NCI-H524 (cell line): ENCODE data around the gene STAT2.
"Not testable (repeated sequence)": the region's sequence is repeated elsewhere in the genome, so short reads cannot be mapped to it uniquely, and the experiment has no call there.

ENCODE experiments used
- DNase-seq, 2 experiments: peaks; one replicate each; lab custom pipeline; 2025; lab: John Stamatoyannopoulos, UW

STAT2 gene

GRCh38 chr12:56359851-56360767 is at the start of gene STAT2:
Gene STAT2 (minus strand): TSS chr12:56360107. CDS start chr12:56356571, 3,536 bp downstream.
- DNase-seq: peak; percentile 97 to 99

- DNase-seq: no peak
These were observed 49.0 kb upstream of the STAT2 start for GRCh38 chr12:56408799-56409417.

GRCh38 chr12:56404227-56404626 is 44.3 kb upstream of the STAT2 start:
- not testable (repeated sequence) for DNase-seq

DNA sequence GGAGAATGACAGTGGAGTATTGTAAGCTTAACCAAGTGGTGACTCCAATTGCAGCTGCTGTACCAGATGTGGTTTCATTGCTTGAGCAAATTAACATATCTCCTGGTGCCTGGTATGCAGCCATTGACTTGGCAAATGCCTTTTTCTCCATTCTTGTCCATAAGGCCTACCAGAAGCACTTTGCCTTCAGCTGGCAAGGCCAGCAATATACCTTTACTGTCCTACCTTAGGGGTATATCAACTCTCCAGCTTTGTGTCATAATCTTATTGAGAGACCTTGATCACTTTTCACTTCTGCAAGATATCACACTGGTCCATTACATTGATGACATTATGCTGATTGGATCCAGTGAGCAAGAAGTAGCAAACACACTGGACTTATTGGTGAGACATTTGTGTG is 41.7 kb upstream of the STAT2 start:
- DNase-seq: not testable (repeated sequence)

DNA sequence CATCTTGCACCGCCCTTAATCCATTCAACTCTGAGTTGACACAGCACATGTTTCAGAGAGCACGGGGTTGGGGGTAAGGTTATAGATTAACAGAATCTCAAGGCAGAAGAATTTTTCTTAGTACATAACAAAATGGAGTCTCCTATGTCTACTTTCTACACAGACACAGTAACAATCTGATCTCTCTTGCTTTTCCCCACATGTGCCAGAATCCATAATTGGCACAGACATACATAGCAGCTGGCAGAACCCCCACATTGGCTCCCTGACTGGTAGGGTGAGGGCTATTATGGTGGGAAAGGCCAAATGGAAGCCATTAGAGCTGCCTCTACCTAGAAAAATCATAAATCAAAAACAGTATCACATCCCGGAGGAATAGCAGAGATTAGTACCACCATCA is 41.2 kb upstream of the STAT2 start:
- not testable (repeated sequence) for DNase-seq

GRCh38 chr12:56399466-56399865 is 39.6 kb upstream of the STAT2 start:
- DNase-seq: not testable (repeated sequence)

DNA sequence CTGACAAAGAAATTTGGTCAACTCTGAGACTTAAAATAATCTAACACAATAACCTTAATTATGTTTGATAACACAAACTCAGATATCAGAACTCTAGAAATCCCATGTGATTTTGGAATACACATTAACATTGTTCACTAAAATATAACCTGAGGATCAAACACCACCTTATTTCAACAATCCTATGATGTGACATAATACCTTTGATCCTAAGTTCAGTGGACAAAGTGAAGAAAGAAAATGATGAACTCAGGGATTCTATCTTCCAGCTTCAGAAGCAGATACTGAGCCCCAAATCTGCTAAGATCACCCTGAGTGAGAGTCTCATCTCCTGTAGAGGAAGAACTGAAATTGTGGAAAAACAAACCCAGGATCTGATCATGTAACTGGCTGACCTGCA is 38.4 kb upstream of the STAT2 start:
- no peak for DNase-seq

DNA sequence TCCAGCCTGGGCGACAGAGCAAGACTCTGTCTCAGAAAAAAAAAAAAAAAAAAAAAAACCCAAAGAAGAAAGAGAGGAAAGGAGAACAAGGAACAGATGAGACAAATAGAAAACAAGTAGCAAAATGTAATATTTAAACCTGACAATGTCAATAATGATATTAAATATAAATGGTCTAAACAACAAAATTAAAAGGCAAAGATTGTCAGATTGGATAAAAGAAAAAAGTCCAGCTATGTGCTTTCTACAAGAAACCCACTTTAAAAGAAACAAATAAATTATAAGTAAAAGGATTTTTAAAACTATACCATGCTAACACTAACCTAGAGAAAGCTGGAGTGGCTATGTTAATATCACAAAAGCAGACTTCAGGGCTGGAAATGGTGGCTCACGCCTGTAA is 32.4 kb upstream of the STAT2 start:
- DNase-seq: no peak

GRCh38 chr12:56391721-56392120 is 31.8 kb upstream of the STAT2 start:
- no peak for DNase-seq

- no peak for DNase-seq
These were observed 29.5 kb upstream of the STAT2 start for GRCh38 chr12:56389412-56389811.

GRCh38 chr12:56387152-56387736 is 27.3 kb upstream of the STAT2 start:
- no peak for DNase-seq

DNA sequence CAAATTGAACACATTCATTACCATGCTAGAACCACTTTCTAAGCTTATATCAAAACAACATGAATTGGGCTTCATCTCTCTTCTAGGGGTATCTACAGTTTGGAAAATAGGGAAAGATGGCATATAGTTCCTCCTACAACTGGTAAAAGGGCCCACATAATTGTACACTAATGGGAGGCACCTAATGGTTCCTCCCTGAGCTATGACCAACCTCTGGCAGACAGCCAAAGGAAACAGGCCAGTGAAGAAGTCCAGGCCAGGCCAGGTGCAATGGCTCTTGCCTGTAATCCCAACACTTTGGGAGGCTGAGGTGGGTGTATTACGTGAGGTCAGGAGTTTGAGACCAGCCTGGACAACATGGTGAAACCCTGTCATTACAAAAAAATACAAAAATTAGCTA is 26.0 kb upstream of the STAT2 start:
- no peak for DNase-seq

DNA sequence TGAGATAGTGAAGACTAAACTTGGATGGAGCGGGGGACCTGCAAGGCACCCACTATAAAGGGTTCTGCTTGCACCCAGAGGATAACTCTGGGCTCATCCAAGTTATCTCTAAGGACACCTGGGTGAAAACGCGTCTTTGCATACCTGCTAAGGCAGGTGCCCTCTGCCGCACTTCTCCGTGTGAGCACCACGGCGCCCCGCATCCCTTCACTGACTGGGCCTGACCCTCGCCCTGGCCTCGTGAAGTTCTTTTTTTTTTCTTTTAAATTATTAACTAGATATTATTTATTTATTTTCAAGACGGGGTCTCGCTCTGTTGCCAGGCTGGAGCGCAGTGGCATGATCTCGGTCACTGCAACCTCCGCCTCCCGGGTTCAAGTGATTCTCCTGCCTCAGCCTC is 22.7 kb upstream of the STAT2 start:
- no peak for DNase-seq

DNA sequence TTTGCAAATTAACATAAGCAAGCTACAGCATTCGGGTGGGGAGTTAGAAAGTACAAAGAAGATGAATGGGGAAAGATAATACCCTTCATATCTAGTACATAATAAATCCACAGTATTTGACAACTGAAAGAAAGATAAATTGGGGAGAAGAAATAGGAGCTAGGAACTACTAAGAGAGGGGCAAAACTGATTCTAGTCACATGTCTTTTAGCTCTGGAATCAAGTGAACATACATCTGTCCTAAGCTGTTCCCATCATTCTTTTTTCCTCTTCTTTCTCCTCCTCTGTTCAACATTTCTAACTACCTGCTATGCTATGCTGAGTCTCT is 18.0 kb upstream of the STAT2 start:
- no peak for DNase-seq

DNA sequence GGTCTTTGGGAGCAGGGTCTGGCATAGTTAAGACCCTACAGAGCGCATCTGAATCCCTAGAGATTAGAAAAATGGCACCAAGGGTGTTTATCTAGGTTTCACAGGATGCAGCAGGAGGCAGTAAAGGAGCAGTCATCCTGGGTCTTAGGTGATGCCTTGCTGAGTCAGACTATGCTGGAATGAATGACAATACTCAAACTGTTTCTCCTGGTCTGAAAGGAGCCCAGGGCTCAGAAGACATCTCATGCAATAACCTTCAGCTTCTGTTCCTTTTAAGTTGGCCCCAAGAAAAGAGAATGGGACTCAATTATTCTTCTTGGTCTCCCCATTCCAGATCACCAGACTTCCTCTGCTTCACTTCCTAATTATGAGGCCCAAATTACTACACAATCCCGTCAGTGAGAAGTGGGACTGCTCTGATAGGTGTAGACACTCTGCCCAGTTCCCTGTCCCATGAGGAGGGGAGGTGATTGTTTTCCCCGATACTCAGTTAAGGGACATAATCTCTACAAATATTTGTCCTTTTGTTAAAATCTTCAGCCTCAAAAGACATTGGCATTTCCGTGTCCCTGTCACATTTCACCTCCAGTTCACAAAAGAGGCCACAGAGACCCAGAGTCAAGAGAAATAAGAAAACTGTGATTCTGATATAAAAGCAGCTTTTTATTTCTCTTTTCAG is 17.5 kb upstream of the STAT2 start:
- DNase-seq: no peak

DNA sequence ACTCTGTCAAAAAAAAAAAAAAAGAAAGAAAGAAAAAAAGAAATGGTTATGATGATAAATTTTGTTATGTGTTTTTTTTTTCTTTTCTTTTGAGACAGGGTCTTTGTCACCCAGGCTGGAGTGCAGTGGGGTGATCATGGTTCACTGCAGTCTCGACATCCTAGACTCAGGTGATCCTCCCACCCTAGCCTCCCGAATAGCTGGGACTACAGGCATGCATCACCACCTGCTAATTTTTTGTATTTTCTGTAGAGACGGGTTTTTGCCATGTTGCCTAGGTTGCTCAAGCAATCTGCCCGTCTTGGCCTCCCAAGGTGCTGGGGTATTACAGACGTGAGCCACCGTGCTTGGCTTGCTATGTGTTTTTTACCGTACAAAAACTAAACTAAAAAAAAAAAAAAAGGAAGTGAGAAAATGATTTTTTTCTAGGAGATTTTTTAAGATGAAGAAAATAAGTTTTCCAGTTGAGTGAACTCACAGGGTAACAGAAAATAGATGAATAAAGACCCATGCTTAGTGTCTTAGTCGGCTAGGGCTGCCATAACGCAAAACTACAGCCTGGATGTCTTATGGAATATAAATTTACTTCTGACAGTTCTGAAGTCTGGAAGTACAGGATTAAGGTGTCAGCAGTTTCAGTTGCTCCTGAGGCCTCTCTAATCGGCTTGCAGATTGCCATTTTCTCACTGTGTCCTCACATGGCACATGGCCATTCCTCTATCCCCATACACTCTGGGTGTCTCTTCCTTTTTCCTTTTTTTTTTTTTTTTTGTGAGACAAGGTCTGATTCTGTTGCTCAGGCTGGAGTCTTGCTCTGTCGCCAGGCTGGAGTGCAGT is 15.9 kb upstream of the STAT2 start:
- no peak for DNase-seq

DNA sequence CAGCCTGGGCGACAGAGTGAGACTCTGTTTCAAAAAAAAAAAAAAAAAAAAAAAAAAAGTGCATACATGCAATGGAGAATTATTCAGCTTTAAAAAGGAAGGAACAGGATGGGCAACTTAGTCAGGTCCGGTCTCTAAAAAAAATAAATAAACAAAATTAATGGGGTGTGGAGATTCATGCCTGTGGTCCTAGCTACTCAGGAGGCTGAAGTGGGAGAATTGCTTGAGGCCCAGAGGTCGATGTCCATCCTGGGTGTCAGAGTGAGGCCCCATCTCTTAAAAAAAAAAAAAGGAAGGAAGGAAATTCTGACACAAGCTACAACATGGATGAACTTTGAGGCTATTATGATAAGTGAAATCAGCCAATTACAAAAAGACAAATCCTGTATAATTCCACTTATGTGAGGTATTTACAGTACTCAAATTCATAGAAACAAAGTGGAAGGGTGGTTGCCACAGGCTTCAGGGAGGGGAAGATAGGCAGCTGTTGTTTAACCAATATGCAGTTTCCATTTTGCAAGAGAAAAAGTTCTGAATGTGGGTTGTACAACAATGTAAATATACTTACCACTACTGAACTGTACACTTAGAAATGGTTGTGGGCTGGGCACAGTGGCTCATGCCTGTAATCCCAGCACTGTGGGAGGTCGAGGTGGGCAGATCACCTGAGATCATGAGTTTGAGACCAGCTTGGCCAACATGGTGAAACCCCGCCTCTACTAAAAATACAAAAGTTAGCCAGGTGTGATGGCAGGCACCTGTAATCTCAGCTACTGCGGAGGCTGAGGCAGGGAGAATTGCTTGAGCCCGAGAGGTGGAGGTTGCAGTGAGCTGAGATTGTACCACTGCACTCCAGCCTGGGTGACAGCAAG is 15.1 kb upstream of the STAT2 start:
- DNase-seq: no peak

GRCh38 chr12:56373515-56373914 is 13.6 kb upstream of the STAT2 start:
- DNase-seq: no peak

- no peak for DNase-seq
These were observed 7.0 kb upstream of the STAT2 start for GRCh38 chr12:56366948-56367347.
